ENCODE measurements around the gene GRHL1.

Gene GRHL1

GRCh38 chr2:9992427-9993187 is 41.1 kb downstream of the GRHL1 start:
- in situ Hi-C loops (cut with MboI; ENCODE audit: low sequenced_read_pairs), result no loop called here

GRCh38 chr2:9993488-9994165 is 42.1 kb downstream of the GRHL1 start:
- in situ Hi-C loops (cut with MboI; ENCODE audit: low sequenced_read_pairs), result no loop called here

GRCh38 chr2:9994462-9994861 is 43.0 kb downstream of the GRHL1 start:
- in situ Hi-C loops (cut with MboI; ENCODE audit: low sequenced_read_pairs), result no loop called here

- in situ Hi-C loops (cut with MboI; ENCODE audit: low sequenced_read_pairs), result no loop called here
Observed at GRCh38 chr2:9995059-9995458, 43.6 kb downstream of the GRHL1 start.

GRCh38 chr2:9996321-9996720 is 44.8 kb downstream of the GRHL1 start:
- in situ Hi-C loops (cut with MboI; ENCODE audit: low sequenced_read_pairs), result no loop called here

GRCh38 chr2:9997936-9998335 is 46.4 kb downstream of the GRHL1 start:
- in situ Hi-C loops (cut with MboI; ENCODE audit: low sequenced_read_pairs), result no loop called here

- in situ Hi-C loops (cut with MboI; ENCODE audit: low sequenced_read_pairs), result no loop called here
Observed at GRCh38 chr2:9998916-9999654, 47.6 kb downstream of the GRHL1 start.

GRCh38 chr2:9999693-10000092 is 48.2 kb downstream of the GRHL1 start:
- in situ Hi-C loops (cut with MboI; ENCODE audit: low sequenced_read_pairs), result no loop called here

GRCh38 chr2:10000541-10000940 is 49.0 kb downstream of the GRHL1 start:
- in situ Hi-C loops (cut with MboI; ENCODE audit: low sequenced_read_pairs), result no loop called here

GRCh38 chr2:10001586-10001985 is 50.1 kb downstream of the GRHL1 start:
- in situ Hi-C loops (cut with MboI; ENCODE audit: low sequenced_read_pairs), result no loop called here

- in situ Hi-C loops (cut with MboI; ENCODE audit: low sequenced_read_pairs), result no loop called here
Observed at GRCh38 chr2:10002109-10002508, 50.6 kb downstream of the GRHL1 start.

- in situ Hi-C loops (cut with MboI; ENCODE audit: low sequenced_read_pairs), result no loop called here
Observed at GRCh38 chr2:10002681-10003080, 51.2 kb downstream of the GRHL1 start.

GRCh38 chr2:10003206-10004125 is 52.0 kb downstream of the GRHL1 start:
- in situ Hi-C loops (cut with MboI; ENCODE audit: low sequenced_read_pairs), result no loop called here

GRCh38 chr2:10004401-10004800 is 52.9 kb downstream of the GRHL1 start:
- in situ Hi-C loops (cut with MboI; ENCODE audit: low sequenced_read_pairs), result no loop called here

- in situ Hi-C loops (cut with MboI; ENCODE audit: low sequenced_read_pairs), result no loop called here
Observed at GRCh38 chr2:10004836-10005235, 53.3 kb downstream of the GRHL1 start.

GRCh38 chr2:10005461-10006235 is 54.2 kb downstream of the GRHL1 start:
- in situ Hi-C loops (cut with MboI; ENCODE audit: low sequenced_read_pairs), result no loop called here

- in situ Hi-C loops (cut with MboI; ENCODE audit: low sequenced_read_pairs), result no loop called here
Observed at GRCh38 chr2:10006236-10007161, 55.0 kb downstream of the GRHL1 start.

GRCh38 chr2:10007435-10007834 is 55.9 kb downstream of the GRHL1 start:
- in situ Hi-C loops (cut with MboI; ENCODE audit: low sequenced_read_pairs), result no loop called here
